ENCODE data around the gene UNC13B. TPM values are rescaled to one million over a fixed set of nuclear protein-coding genes. Genes with fewer than 3 reads are reported as not detected.
"Not testable (repeated sequence)": the region's sequence is repeated elsewhere in the genome, so short reads cannot be mapped to it uniquely, and the experiment has no call there.

The UNC13B gene
- total RNA-seq, 1 experiment from 2014 or later: 48.2 TPM

- H3T11ph ChIP-seq (ENCODE audit: low read length); H2BK5ac ChIP-seq (ENCODE audit: insufficient read length, low read length); H2BK15ac ChIP-seq (ENCODE audit: low read depth, low read length); H3K23ac ChIP-seq (ENCODE audit: insufficient read length, low read depth, low read length); H3K18ac ChIP-seq (ENCODE audit: insufficient read length, low read depth, low read length); H3K79me2 ChIP-seq (ENCODE audit: insufficient read depth, low read length); H4K91ac ChIP-seq (ENCODE audit: insufficient read length, low read depth, low read length); H3K4me3 Mint-ChIP-seq; H3K27me3 Mint-ChIP-seq (ENCODE audit: low read depth); H2AFZ ChIP-seq (ENCODE audit: low read length); H3K9me3 ChIP-seq (ENCODE audit: control insufficient read depth, low read depth, low read length); H3K4me1 ChIP-seq (ENCODE audit: insufficient read depth, low read length); H4K5ac ChIP-seq (ENCODE audit: insufficient read length, low read depth, low read length); H3K56ac ChIP-seq (ENCODE audit: insufficient read length, low read depth, low read length); H4K20me1 ChIP-seq (ENCODE audit: control insufficient read depth, insufficient read depth, insufficient read length); H3K4me1 Mint-ChIP-seq; H3K14ac ChIP-seq (ENCODE audit: insufficient read depth, low read length); H3K27me3 ChIP-seq (ENCODE audit: insufficient read depth, low read length); H2BK20ac ChIP-seq (ENCODE audit: low read depth, low read length, poor library complexity, severe bottlenecking); H3K27ac ChIP-seq (ENCODE audit: insufficient read length, low read depth, low read length); H3K9ac ChIP-seq (ENCODE audit: extremely low read depth, insufficient read length, low read length); H3K23me2 ChIP-seq (ENCODE audit: insufficient read length, low read depth, low read length, poor library complexity, severe bottlenecking); H2AK5ac ChIP-seq (ENCODE audit: insufficient read length, low read length); H4K8ac ChIP-seq (replicated peaks; ENCODE audit: insufficient read length, low read depth, low read length); DNase-seq; H3K27ac Mint-ChIP-seq; H3K4me2 ChIP-seq (ENCODE audit: insufficient read depth, insufficient read length, low read length); H2BK120ac ChIP-seq (ENCODE audit: low read depth, low read length, poor library complexity, severe bottlenecking); H3K79me1 ChIP-seq (ENCODE audit: insufficient read depth, low read depth, low read length, poor library complexity, severe bottlenecking); H2BK12ac ChIP-seq (ENCODE audit: insufficient read length, low read depth, low read length); H3K4ac ChIP-seq (ENCODE audit: low read depth, low read length): not testable (repeated sequence)
- Mint-ChIP-seq H3K36me3 (ENCODE audit: insufficient read depth in 1 of 3, low read depth in 3 of 3) (peaks cover 21 to 41% (median 24%) of the 10 kb centered on the region in 3 experiments), H3K9me3 (peaks cover 57 to 63% of the 10 kb centered on the region in 2 experiments)
- no CpG with 5 or more reads among the region's 56 CpGs for WGBS (ENCODE audit: extremely low coverage, insufficient read length, low lambda C conversion rate)
Observed at GRCh38 chr9:35182996-35183754, 21.4 kb downstream of the UNC13B start.

GRCh38 chr9:35183755-35184480 is 22.1 kb downstream of the UNC13B start:
- not testable (repeated sequence) for H3K4me2 ChIP-seq (ENCODE audit: insufficient read depth, insufficient read length, low read length); H2BK120ac ChIP-seq (ENCODE audit: low read depth, low read length, poor library complexity, severe bottlenecking); H3T11ph ChIP-seq (ENCODE audit: low read length); H3K4ac ChIP-seq (ENCODE audit: low read depth, low read length); H3K27me3 Mint-ChIP-seq (ENCODE audit: low read depth); H4K8ac ChIP-seq (replicated peaks; ENCODE audit: insufficient read length, low read depth, low read length); H4K20me1 ChIP-seq (ENCODE audit: control insufficient read depth, insufficient read depth, insufficient read length); H3K9me3 ChIP-seq (ENCODE audit: control insufficient read depth, low read depth, low read length); H3K4me1 ChIP-seq (ENCODE audit: insufficient read depth, low read length); H3K27ac Mint-ChIP-seq; DNase-seq; H2BK5ac ChIP-seq (ENCODE audit: insufficient read length, low read length); H3K79me2 ChIP-seq (ENCODE audit: insufficient read depth, low read length); H2BK20ac ChIP-seq (ENCODE audit: low read depth, low read length, poor library complexity, severe bottlenecking); H3K23me2 ChIP-seq (ENCODE audit: insufficient read length, low read depth, low read length, poor library complexity, severe bottlenecking); H3K4me1 Mint-ChIP-seq; H2BK15ac ChIP-seq (ENCODE audit: low read depth, low read length); H2AFZ ChIP-seq (ENCODE audit: low read length); H3K18ac ChIP-seq (ENCODE audit: insufficient read length, low read depth, low read length); H4K91ac ChIP-seq (ENCODE audit: insufficient read length, low read depth, low read length); H3K14ac ChIP-seq (ENCODE audit: insufficient read depth, low read length); H3K9ac ChIP-seq (ENCODE audit: extremely low read depth, insufficient read length, low read length); H3K4me3 Mint-ChIP-seq; H3K79me1 ChIP-seq (ENCODE audit: insufficient read depth, low read depth, low read length, poor library complexity, severe bottlenecking); H3K56ac ChIP-seq (ENCODE audit: insufficient read length, low read depth, low read length); H3K27me3 ChIP-seq (ENCODE audit: insufficient read depth, low read length); H3K27ac ChIP-seq (ENCODE audit: insufficient read length, low read depth, low read length); H2BK12ac ChIP-seq (ENCODE audit: insufficient read length, low read depth, low read length); H4K5ac ChIP-seq (ENCODE audit: insufficient read length, low read depth, low read length); H3K23ac ChIP-seq (ENCODE audit: insufficient read length, low read depth, low read length); H2AK5ac ChIP-seq (ENCODE audit: insufficient read length, low read length)
- WGBS (ENCODE audit: extremely low coverage, insufficient read length, low lambda C conversion rate): no CpG with 5 or more reads among the region's 53 CpGs
- Mint-ChIP-seq H3K36me3 (ENCODE audit: insufficient read depth in 1 of 3, low read depth in 3 of 3) (peaks cover 23 to 41% (median 24%) of the 10 kb centered on the region in 3 experiments), H3K9me3 (peaks cover 57 to 66% of the 10 kb centered on the region in 2 experiments)
